Measurements from ENCODE around the gene GLP1R.

GRCh38 chr6:39102821-39103136 lies 54.2 kb downstream of the GLP1R start:
- TF ChIP-seq POLR2A (IDR thresholded peaks at IDR 0.05) = no peak
- TF ChIP-seq CTCF (IDR thresholded peaks at IDR 0.05) = no peak
